K562 (cell line): Measurements from ENCODE around the gene SLC22A9.

Experiments used
- EP300 ChIP-seq: IDR thresholded peaks from 2 replicates; pipeline ENCODE4 v1.6.1; 2012; ENCODE audit warnings: low read length, improper control_type of control experiment
- GTF2F1 ChIP-seq: IDR thresholded peaks from 2 replicates; pipeline ENCODE4 v1.6.1; 2011; ENCODE audit warnings: low read depth, low read length, improper control_type of control experiment
- NFIC ChIP-seq: fragments of 450-650 bp; IDR thresholded peaks from 2 replicates; pipeline ENCODE4 v1.6.1; 2017; ENCODE audit warnings: mild to moderate bottlenecking, inconsistent platforms
- SP1 ChIP-seq: sonication (generic); formaldehyde crosslinking; IDR thresholded peaks from 2 replicates; pipeline ENCODE4 v1.8.1; 2022; ENCODE audit warnings: mild to moderate bottlenecking, missing genetic modification reagents
- ZBTB8A ChIP-seq: fragments of 450-650 bp; IDR thresholded peaks from 2 replicates; pipeline ENCODE4 v1.6.1; 2018; ENCODE audit warnings: mild to moderate bottlenecking, moderate library complexity; ENCODE audit not compliant: partially characterized antibody
- TF ChIP-seq, protein P1 (sequence below), 3 experiments: IDR thresholded peaks in 2 of 3; conservative IDR thresholded peaks in 1 of 3; 2 replicates each; pipeline ENCODE4 v1.5.1; 2011 to 2012; ENCODE audit warnings: low read length in 3 of 3, mild to moderate bottlenecking in 3 of 3, control low read depth in 2 of 3, improper control_type of control experiment in 1 of 3, inconsistent platforms in 1 of 3, low read depth in 1 of 3, mixed read lengths in 1 of 3, moderate library complexity in 1 of 3; ENCODE audit not compliant: insufficient read depth in 2 of 3
- TF ChIP-seq, protein P2 (sequence below): sonication (generic); formaldehyde crosslinking; IDR thresholded peaks from 2 replicates; pipeline ENCODE4 v1.8.1; 2023; ENCODE audit warnings: mild to moderate bottlenecking, missing genetic modification reagents
- TF ChIP-seq, protein P3 (sequence below): sonication (generic); formaldehyde crosslinking; IDR thresholded peaks from 2 replicates; pipeline ENCODE4 v1.8.1; 2023; ENCODE audit warnings: mild to moderate bottlenecking, missing genetic modification reagents

DNA sequence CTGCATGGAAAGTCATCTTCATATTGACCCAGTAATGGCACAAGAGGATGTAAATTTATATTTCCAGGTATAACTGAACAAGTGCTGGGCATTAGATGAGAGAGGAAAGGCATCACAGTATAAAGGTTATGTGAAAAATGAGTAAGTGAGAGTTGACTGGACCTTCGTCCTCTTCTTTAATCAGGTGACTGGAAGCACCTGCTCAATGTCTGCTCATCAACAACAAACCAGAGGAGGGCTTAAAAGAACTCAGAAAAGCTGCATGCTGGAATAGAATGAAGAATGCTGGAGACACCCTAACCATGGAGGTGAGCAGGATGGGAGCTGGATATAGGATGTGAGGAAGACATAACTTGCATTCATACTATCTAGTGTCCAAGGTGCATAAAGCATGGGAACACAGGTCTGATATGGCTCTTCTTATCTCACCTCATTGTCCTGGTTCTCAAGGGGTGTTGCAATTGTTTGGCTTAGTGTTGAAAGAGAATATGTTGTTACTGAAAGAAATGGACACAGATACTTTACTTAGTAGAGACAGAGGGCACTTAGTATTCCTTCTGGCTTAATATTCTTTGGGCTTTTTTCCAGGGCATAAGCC is 7.3 kb upstream of the SLC22A9 start:
- no peak for TF ChIP-seq ZBTB8A
- no peak for TF ChIP-seq EP300
- TF ChIP-seq GTF2F1: no peak
- TF ChIP-seq, protein P1, sequence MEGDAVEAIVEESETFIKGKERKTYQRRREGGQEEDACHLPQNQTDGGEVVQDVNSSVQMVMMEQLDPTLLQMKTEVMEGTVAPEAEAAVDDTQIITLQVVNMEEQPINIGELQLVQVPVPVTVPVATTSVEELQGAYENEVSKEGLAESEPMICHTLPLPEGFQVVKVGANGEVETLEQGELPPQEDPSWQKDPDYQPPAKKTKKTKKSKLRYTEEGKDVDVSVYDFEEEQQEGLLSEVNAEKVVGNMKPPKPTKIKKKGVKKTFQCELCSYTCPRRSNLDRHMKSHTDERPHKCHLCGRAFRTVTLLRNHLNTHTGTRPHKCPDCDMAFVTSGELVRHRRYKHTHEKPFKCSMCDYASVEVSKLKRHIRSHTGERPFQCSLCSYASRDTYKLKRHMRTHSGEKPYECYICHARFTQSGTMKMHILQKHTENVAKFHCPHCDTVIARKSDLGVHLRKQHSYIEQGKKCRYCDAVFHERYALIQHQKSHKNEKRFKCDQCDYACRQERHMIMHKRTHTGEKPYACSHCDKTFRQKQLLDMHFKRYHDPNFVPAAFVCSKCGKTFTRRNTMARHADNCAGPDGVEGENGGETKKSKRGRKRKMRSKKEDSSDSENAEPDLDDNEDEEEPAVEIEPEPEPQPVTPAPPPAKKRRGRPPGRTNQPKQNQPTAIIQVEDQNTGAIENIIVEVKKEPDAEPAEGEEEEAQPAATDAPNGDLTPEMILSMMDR (IDR thresholded peaks at IDR 0.05 in 2 of 3, conservative IDR thresholded peaks at IDR 0.05 in 1 of 3; ENCODE audit: insufficient read depth in 2 of 3, low read depth in 1 of 3, low read length in 3 of 3): no peak
- TF ChIP-seq NFIC: no peak
- no peak for TF ChIP-seq SP1 (CRISPR knock-in tag)
- TF ChIP-seq, protein P2, sequence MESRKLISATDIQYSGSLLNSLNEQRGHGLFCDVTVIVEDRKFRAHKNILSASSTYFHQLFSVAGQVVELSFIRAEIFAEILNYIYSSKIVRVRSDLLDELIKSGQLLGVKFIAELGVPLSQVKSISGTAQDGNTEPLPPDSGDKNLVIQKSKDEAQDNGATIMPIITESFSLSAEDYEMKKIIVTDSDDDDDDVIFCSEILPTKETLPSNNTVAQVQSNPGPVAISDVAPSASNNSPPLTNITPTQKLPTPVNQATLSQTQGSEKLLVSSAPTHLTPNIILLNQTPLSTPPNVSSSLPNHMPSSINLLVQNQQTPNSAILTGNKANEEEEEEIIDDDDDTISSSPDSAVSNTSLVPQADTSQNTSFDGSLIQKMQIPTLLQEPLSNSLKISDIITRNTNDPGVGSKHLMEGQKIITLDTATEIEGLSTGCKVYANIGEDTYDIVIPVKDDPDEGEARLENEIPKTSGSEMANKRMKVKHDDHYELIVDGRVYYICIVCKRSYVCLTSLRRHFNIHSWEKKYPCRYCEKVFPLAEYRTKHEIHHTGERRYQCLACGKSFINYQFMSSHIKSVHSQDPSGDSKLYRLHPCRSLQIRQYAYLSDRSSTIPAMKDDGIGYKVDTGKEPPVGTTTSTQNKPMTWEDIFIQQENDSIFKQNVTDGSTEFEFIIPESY (CRISPR knock-in tag): no peak
- TF ChIP-seq, protein P3, sequence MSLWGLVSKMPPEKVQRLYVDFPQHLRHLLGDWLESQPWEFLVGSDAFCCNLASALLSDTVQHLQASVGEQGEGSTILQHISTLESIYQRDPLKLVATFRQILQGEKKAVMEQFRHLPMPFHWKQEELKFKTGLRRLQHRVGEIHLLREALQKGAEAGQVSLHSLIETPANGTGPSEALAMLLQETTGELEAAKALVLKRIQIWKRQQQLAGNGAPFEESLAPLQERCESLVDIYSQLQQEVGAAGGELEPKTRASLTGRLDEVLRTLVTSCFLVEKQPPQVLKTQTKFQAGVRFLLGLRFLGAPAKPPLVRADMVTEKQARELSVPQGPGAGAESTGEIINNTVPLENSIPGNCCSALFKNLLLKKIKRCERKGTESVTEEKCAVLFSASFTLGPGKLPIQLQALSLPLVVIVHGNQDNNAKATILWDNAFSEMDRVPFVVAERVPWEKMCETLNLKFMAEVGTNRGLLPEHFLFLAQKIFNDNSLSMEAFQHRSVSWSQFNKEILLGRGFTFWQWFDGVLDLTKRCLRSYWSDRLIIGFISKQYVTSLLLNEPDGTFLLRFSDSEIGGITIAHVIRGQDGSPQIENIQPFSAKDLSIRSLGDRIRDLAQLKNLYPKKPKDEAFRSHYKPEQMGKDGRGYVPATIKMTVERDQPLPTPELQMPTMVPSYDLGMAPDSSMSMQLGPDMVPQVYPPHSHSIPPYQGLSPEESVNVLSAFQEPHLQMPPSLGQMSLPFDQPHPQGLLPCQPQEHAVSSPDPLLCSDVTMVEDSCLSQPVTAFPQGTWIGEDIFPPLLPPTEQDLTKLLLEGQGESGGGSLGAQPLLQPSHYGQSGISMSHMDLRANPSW (CRISPR knock-in tag): no peak
